LNCAP (cell line): ENCODE data around the gene CLPTM1L.

Experiments used
- CTCF ChIP-seq: fragments of 450-650 bp; IDR thresholded peaks from 2 replicates; pipeline ENCODE4 v1.5.1; 2017; ENCODE audit warnings: mild to moderate bottlenecking

CLPTM1L gene

GRCh38 chr5:1318659-1319251 lies 26.1 kb downstream of the CLPTM1L start:
- TF ChIP-seq CTCF = no peak

GRCh38 chr5:1317921-1318565 lies 26.9 kb downstream of the CLPTM1L start:
- TF ChIP-seq CTCF = no peak

GRCh38 chr5:1316588-1317340 lies 28.1 kb downstream of the CLPTM1L start:
- no peak for TF ChIP-seq CTCF

- TF ChIP-seq CTCF = no peak
These were observed 29.0 kb downstream of the CLPTM1L start for GRCh38 chr5:1315709-1316587.

GRCh38 chr5:1315018-1315708 lies 29.7 kb downstream of the CLPTM1L start:
- TF ChIP-seq CTCF = no peak

- no peak for TF ChIP-seq CTCF
These were observed 30.3 kb downstream of the CLPTM1L start for GRCh38 chr5:1314564-1314982.
